HG03066 (cell line): ENCODE measurements around the gene KRT80.

Source experiments
- ATAC-seq: cut with Tn5 transposase; IDR thresholded peaks from one replicate; pipeline ENCODE4 v1.9.1; 2021; ENCODE audit warnings: low read depth; ENCODE audit not compliant: unreplicated experiment

The KRT80 gene

DNA sequence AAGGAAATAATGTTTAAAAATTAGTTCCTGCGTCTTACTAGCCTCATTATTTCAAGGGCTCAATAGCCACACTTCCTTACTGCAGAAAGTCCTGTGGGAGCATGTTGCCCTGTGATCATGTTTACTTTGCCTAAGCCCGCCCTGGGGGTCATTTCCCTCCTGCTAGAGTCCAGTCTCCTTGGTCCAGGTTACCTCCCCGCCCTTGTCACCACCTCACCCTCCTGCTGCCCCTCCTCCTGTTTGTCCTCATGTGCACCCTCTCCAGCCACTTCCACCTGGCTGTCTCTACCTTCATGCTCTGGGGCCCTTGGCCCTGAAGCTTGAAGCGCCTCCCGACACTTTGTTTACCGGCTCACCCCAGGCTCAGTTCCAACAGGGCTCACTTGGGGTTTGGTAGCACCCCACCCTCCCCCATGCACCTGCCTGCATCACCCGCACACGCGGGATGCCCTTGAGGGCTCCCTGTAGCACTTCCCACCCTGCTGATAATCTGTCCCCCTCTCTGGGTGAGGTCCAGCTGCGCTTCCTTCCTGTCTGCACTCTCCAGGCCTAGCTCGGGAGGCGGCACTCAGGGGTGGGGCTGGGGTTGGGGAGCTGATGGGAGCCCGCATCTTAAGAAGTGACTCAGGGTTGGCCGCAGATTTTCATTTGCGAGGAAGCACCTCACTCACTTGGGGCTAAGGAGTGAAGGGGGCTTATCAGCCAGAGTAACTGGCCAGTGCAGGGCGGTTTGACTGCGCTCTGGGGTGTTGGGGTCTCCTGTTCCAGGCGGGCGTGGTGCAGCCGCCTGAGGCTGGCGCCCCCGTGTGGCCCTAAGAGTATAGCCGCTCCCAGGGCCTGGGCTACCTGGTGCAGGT lies 72.2 kb downstream of the KRT80 start:
- no peak for ATAC-seq
